Measurements from ENCODE around the gene POLA2.
"Not testable (repeated sequence)": the region's sequence is repeated elsewhere in the genome, so short reads cannot be mapped to it uniquely, and the experiment has no call there.

The POLA2 gene

DNA sequence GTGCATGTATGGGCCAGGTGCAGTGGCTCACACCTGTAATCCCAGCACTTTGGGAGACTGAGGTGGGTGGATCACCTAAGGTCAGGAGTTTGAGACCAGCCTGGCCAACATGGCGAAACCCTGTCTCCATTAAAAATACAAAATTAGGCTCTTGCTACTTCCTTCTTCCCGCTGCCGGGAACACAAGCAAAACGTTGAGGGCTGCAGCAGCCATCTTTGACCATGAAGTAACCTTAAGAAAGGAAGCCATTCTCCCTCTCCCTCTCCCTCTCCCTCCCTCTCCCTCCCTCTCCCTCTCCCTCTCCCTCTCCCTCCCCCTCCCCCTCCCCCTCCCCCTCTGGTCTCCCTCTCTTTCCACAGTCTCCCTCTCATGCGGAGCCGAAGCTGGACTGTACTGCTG lies 23.5 kb upstream of the POLA2 start:
- intact Hi-C loops (cut with DNase I), result not testable (repeated sequence)

DNA sequence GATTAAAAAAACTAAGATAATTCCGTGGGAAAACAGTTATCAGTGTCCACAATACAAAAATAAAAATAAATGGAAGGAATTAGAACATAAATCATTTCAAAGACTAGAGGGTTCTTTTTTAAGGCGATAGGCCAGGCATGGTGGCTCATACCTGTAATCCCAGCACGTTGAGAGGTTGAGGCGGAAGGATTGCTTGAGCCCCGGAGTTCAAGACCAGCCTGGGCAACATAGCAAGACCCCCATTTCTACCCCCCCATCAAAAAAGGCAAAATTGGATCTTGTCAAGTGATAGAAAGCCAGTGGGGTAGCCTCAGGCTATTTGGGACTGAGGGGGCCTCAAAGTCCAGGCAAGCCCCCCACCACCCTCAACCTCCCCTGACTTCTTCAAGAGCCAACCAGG lies 20.6 kb upstream of the POLA2 start:
- DNase-seq, result peak in 1 of 10 donors; percentile 11
- intact Hi-C loops (cut with DNase I), result no loop called here

More for the DNA sequence above, 23.5 kb upstream of the POLA2 start:
- DNase-seq, result not testable (repeated sequence)

GRCh38 chr11:65241692-65242091 lies 20.1 kb upstream of the POLA2 start:
- intact Hi-C loops (cut with DNase I), result no loop called here
- DNase-seq, result peak in 1 of 10 donors; percentile 34

- intact Hi-C loops (cut with DNase I), result no loop called here
- DNase-seq, result peak in 1 of 10 donors; percentile 2
These were observed 19.4 kb upstream of the POLA2 start for GRCh38 chr11:65242389-65242788.

GRCh38 chr11:65243797-65244196 lies 18.0 kb upstream of the POLA2 start:
- peak in 1 of 10 donors; percentile 9 for DNase-seq
- intact Hi-C loops (cut with DNase I), result no loop called here

DNA sequence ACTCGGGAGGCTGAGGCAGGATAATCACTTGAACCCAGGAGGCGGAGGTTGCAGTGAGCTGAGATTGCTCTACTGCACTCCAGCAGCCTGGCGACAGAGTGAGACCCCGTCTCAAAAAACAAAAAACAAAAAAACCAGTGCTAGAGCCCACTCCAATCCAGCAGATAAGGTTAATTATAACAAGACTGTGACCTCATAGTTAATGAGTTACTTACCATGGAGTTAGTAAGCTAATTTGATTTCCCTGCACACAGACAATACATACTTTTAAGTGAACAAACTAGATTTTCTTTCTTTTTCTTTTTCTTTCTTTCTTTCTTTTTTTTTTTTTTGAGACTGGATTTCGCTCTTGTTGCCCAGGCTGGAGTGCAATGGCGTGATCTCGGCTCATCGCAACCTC lies 16.7 kb upstream of the POLA2 start:
- DNase-seq; intact Hi-C loops (cut with DNase I): not testable (repeated sequence)

DNA sequence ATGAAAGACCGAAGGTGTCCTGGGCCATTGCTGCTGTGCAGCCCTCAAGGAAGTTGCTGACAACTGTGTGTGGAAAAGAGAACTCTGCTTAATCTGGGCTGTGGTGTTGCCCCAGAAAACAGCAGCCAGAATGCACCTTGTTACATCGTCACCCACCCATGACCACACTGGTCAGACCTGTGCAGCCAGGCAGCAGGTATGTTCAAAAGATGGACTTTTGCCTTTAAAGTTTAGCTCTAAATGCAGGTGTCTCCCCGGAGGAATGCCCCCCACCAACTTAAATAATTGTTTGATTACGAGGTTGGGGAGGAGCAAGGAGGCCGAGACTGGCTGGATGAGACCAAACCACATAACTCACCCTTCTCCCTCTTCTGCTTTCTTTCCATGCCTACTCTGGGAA lies 15.3 kb upstream of the POLA2 start:
- peak in 1 of 10 donors; percentile 24 for DNase-seq
- intact Hi-C loops (cut with DNase I), result no loop called here

DNA sequence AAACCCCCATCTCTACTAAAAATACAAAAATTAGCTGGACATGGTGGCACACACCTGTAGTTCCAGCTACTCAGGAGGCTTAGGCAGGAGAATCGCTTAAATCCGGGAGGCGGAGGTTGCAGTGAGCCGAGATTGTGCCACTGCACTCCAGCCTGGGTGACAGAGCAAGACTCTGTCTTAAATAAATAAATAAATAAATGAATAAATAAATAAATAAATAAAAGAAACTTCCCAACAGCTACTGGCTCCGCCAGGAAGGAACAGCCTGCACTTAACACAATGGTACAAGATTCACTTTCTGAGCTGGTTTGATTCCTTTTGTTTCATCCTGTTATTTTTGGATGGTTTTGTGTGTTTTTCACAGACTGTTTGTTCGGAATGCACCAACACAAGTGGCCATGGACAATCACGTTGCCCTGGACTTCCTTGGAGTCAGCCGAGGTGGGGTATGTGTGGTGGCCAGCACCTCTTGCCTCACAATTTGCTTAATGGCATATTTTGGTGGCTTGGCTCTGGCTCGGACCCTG lies 13.5 kb upstream of the POLA2 start:
- DNase-seq; intact Hi-C loops (cut with DNase I): not testable (repeated sequence)

DNA sequence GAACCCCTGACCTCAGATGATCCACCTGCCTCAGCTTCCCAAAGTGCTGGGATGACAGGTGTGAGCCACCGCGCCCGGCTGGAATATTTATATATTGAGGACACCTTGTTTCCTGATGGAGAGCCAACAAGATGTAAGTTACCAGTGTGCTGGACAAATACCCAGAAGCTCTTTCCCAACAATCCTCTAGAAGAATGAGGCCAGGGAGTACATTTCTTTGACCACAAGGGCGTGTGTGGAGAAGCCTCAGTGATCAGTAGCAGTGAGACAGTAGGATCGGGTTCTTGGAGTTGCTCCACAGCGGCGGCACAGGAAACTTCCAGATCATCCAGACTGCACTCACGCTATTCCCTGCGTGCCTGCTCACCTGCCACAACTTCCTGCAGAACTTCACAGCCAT lies 10.3 kb upstream of the POLA2 start:
- DNase-seq, result no peak
- intact Hi-C loops (cut with DNase I), result loop anchor here (10.0 kb wide), 1 partner anchor 47 kb away; no protein-coding TSS in a partner anchor

DNA sequence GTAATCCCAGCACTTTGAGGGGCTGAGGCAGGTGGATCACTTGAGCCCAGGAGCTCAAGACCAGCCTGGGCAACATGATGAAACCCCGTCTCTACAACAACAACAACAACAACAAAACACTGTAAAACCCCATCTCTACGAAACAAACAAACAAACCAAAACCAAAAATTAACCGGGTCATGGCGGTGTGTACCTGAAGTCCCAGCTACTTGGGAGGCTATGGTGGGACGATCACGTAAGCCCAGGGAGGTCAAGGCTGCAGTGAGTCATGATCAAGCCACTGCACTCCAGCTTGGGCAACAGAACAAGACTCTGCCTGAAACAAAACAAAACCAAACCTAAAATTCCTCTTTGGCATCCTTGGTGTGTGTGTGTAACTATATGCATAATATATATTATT lies 7.0 kb upstream of the POLA2 start:
- intact Hi-C loops (cut with DNase I), result loop anchor here (10.0 kb wide), 1 partner anchor 50 kb away; no protein-coding TSS in a partner anchor
- no peak for DNase-seq

DNA sequence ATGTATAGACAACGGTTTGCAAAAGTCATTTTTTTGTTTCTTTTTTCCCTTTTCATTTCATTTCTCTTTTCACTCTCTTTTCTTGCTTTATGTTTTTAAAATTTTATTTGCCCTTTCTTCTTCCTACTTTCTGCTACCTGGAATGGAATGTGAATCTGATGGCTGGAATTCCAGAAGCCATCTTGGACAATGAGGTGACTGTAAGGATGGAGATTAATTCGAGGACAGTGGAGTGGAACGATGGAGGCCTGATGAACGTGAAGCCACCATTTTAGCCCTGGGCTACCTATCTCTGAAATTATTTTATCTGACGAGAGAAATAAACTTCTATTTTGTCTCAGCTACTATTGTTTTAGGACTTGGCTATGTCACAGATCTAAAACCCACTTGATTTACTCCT lies 2.8 kb upstream of the POLA2 start:
- DNase-seq, result no peak
- intact Hi-C loops (cut with DNase I), result loop anchor here (10.0 kb wide), 1 partner anchor 54 kb away; no protein-coding TSS in a partner anchor

GRCh38 chr11:65260302-65260701 lies 1.5 kb upstream of the POLA2 start:
- DNase-seq, result no peak
- intact Hi-C loops (cut with DNase I), result no loop called here

DNA sequence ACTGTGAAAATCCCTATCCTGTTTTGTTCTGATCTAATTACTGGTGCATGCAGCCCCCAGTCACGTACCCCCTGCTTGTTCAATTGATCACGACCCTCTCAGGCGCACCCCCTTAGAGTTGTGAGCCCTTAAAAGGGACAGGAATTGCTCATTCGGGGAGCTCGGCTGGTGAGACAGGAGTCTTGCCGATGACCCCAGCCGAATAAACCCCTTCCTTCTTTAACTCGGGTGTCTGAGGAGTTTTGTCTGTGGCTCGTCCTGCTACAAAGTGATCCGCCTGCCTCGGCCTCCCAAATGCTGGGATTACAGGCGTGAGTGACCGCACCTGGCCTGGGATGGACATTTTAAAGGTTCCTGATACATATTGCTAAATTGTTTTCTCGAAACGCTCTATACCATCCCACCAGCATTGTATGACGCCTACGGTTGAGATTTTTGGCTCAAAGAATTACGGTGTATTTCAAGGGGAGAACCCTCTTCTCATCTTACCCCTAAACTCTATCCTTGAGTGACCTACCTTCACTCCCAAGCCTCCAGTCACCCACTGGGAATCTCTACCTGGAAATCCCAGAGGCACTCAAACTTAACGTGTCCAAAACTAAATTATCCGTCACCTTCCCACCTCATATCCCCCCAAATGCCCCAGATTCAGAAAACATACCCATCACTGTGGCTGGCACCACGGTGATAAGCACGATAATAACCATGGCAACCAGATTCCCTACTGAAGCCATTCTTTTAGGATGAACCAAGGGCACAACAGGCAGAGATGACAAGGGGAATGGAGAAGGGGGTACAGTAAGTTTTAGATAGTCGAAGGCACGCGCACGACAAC lies 789 bp upstream of the POLA2 start:
- DNase-seq, result no peak
- intact Hi-C loops (cut with DNase I), result no loop called here

GRCh38 chr11:65262381-65262680 lies 569 bp downstream of the POLA2 start:
- DNase-seq, result peak in 4 of 10 donors; percentile 18 to 37 (median 31)
- intact Hi-C loops (cut with DNase I), result no loop called here

GRCh38 chr11:65262776-65263175 lies 1.0 kb downstream of the POLA2 start:
- peak in 1 of 10 donors; percentile 5 for DNase-seq

DNA sequence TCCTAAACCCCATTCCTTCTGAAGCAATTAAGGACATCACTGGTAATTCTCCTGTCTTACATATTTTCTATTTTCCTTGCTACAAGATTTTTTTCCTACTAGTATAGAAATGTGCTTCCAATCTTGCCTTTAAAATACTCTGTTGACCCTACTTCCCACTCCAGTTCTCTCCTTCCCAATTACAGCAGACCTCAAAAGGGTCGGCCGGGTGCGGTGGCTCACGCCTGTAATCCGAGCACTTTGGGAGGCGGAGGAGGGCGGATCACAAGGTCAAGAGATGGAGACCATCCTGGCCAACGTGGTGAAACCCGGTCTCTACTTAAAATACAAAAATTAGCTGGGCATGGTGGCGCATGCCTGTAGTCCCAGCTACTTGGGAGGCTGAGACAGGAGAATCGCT lies 3.0 kb downstream of the POLA2 start:
- intact Hi-C loops (cut with DNase I), result not testable (repeated sequence)

More at GRCh38 chr11:65262776-65263175, 1.0 kb downstream of the POLA2 start:
- intact Hi-C loops (cut with DNase I), result no loop called here

GRCh38 chr11:65266210-65266609 lies 4.4 kb downstream of the POLA2 start:
- intact Hi-C loops (cut with DNase I), result no loop called here
- peak in 2 of 10 donors; percentile 2 to 7 for DNase-seq

More for the DNA sequence above, 3.0 kb downstream of the POLA2 start:
- peak in 2 of 10 donors; percentile 24 to 71 for DNase-seq

GRCh38 chr11:65274735-65275682 lies 13.2 kb downstream of the POLA2 start:
- DNase-seq, result peak in 9 of 10 donors; percentile 29 to 94 (median 68)
- intact Hi-C loops (cut with DNase I), result loop anchor here (1.0 kb wide), 2 partner anchors 40 to 55 kb away; no protein-coding TSS in a partner anchor

GRCh38 chr11:65275906-65276305 lies 14.1 kb downstream of the POLA2 start:
- intact Hi-C loops (cut with DNase I), result loop anchor here (1.0 kb wide), 2 partner anchors 39 to 54 kb away; no protein-coding TSS in a partner anchor
- no peak for DNase-seq

DNA sequence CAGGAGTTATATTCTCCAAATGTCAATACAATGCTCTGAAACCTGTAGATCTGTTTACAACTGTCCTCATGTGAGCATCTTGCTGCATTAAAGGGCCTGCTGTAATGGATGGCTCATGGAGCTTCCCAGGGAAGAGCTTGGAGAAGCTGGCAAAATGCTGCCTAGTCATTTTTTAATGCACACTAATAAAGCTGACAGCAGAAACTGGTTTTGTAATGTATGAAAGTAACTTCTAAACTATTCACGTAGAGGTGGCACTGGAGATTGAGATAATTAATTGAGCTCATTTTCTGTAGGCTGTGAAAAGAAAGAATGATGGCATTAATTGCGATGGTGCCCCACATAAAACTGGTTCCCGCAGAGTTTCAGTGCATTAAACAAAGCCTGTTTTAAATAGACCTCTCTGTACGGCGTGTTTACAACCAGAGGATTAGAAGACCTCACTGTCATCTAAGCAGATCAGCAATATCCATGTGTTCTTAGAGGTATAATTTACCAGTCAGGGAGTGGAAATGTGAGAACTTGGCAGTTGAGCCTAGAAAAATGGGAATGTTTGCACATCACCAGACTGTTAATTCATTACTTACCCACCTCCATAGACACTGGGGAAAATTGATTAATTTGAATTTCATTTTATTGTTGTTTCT lies 16.0 kb downstream of the POLA2 start:
- no peak for DNase-seq
- intact Hi-C loops (cut with DNase I), result no loop called here
